ENCODE data around the gene GSTA5.

DNA sequence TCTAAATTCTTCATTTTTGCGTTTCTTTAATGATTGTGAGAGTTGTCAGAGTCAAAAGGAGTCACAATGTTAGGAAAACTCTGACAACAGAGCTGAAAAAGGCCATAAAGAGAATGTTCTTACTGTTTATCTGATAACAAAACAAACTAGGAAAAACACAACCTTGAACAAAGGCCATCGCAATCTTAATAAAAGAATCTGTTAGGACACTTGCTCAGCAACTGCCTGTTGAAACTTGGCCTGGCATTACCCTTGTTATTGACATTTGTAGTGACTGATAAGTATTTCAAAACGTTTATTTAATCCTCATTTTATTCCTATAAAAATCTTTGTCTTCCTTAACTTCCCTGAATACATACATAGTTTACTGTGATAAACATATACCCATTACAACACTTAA, 52.7 kb downstream of the GSTA5 start:
- TF ChIP-seq, protein P1, sequence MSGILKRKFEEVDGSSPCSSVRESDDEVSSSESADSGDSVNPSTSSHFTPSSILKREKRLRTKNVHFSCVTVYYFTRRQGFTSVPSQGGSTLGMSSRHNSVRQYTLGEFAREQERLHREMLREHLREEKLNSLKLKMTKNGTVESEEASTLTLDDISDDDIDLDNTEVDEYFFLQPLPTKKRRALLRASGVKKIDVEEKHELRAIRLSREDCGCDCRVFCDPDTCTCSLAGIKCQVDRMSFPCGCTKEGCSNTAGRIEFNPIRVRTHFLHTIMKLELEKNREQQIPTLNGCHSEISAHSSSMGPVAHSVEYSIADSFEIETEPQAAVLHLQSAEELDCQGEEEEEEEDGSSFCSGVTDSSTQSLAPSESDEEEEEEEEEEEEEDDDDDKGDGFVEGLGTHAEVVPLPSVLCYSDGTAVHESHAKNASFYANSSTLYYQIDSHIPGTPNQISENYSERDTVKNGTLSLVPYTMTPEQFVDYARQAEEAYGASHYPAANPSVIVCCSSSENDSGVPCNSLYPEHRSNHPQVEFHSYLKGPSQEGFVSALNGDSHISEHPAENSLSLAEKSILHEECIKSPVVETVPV (CRISPR knock-in tag; IDR thresholded peaks at IDR 0.05) = no peak
- TF ChIP-seq ESRRG (CRISPR knock-in tag; IDR thresholded peaks at IDR 0.05) = no peak
- no peak for TF ChIP-seq ARNTL (CRISPR knock-in tag; IDR thresholded peaks at IDR 0.05; ENCODE audit: borderline replicate concordance, low read depth)
- no peak for TF ChIP-seq PATZ1 (CRISPR knock-in tag; IDR thresholded peaks at IDR 0.05; ENCODE audit: borderline replicate concordance)
- no peak for TF ChIP-seq ZFP3 (CRISPR knock-in tag; IDR thresholded peaks at IDR 0.05)
- TF ChIP-seq CREB5 (CRISPR knock-in tag; IDR thresholded peaks at IDR 0.05; ENCODE audit: low read depth) = no peak
- TF ChIP-seq RARB (CRISPR knock-in tag; IDR thresholded peaks at IDR 0.05) = no peak
- no peak for TF ChIP-seq SNAI2 (CRISPR knock-in tag; IDR thresholded peaks at IDR 0.05)
- TF ChIP-seq TOX (CRISPR knock-in tag; IDR thresholded peaks at IDR 0.05; ENCODE audit: borderline replicate concordance) = no peak
- TF ChIP-seq ISL1 (CRISPR knock-in tag; IDR thresholded peaks at IDR 0.05) = no peak

Data from SK-N-SH treated with all-trans-retinoic acid at 6 μM for 48 hours (cell line).